Bladder microvascular endothelial cell (primary cell): ENCODE results near the gene RANBP3. TPM values are rescaled to one million over a fixed set of nuclear protein-coding genes. Genes with fewer than 3 reads are reported as not detected.

Experiments used
- total RNA-seq: library from RNA; depleted of rRNA; stranded (reverse); fragments of >200 nt; gene quantifications from 2 replicates; pipeline ENCODE4 v1.2.3, GENCODE V29; 2014

RANBP3 gene
- 25.1 and 41.5 TPM in 2 replicates for total RNA-seq

GRCh38 chr19:5977785-5978605 lies at the start of gene RANBP3:
Gene RANBP3 (minus strand): TSS chr19:5978140. CDS start chr19:5978082, 58 bp downstream.

GRCh38 chr19:5913739-5914357 lies 64.1 kb downstream of the RANBP3 start, which contains the start of gene CAPS:
Gene CAPS (plus strand): TSS chr19:5914254. CDS start chr19:5914407, 153 bp downstream.

DNA sequence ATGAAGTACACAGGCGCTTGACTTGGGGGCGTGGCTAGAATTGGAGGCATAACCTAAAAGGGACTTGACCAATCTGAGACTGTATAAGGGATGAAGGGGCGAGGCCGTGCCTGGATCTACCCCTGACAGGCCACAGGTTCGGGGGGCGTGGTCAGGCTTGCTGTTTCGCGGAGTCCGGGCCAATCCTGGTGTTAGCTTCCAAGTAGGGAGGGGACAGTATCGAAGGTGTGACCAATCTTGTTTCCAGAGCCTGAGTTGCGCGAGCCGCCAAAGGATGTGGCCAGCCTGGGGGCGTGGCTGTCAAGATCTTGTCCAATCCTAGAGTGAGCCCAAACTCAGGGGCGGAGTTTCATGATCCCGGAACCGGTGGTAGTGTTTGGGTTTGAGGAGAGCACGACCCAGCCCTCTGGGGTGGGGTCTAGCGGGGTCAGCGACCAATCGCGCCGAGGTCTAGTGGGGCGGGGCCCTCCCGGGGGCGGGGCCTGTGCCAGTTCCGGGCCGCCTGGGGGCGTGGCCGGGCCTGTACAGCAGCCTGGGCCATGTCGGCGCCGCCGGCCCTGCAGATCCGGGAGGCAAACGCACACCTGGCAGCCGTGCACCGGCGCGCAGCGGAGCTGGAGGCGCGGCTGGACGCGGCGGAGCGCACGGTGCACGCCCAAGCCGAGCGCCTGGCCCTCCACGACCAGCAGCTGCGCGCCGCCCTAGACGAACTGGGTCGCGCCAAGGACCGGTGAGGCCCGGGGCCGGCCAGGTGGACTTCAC lies 73.4 kb downstream of the RANBP3 start, which contains the start of gene VMAC:
Gene VMAC, plus strand, starts transcription at position 521 of the 762 bp plus-strand sequence. Its CDS starts 19 bp downstream, at position 540.

DNA sequence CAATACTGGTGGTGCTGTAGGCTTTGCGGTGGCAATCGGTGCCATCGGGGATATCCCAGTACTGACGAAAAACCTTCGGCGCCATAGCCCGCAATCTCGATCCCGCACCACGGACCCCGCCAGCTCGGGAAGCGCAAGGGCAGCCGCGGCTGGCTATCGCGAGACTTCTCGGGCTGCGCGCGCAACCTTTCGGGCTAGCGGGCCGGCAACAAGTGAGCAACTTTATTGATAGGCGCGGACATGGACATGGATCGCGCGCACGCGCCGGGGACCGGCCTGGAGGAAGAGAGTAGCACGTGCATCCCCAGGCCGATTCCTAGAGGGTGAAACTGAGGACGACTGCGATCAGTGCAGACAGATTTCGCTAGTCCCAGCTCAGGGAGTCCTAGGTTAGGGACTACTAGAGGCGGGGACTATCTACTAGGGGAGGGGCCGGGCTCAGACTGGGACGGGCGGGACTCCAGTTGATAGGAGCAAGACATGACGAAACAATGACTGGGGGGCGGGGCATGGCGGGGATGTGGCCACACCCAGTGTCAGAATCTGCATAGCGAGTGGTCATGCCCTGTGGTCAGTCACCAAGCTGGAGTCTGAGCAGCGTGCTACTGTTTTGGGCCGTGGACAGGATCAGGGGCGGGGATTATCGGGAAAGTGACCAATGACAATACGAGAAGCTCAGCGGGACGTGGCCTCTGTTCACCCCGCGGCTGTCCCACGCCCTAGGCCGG lies 74.2 kb downstream of the RANBP3 start, which contains the start of gene NDUFA11:
Gene NDUFA11, minus strand, starts transcription at position 167 of the 728 bp plus-strand sequence. Its CDS starts 82 bp downstream, at position 85.

Other genes with a start within 250 kb of the RANBP3 start
- gene PRR22, start 193.4 kb downstream of the RANBP3 start, total RNA-seq = 0.13 and 0.32 TPM in 2 replicates
- gene DUS3L, start 187.0 kb downstream of the RANBP3 start, total RNA-seq = 21.2 and 23.5 TPM in 2 replicates
- 0.25 and 0.32 TPM in 2 replicates for gene NRTN, start 173.1 kb downstream of the RANBP3 start, total RNA-seq
- gene FUT6, start 138.4 kb downstream of the RANBP3 start, total RNA-seq = not detected in 2 replicates
- gene FUT3, start 126.7 kb downstream of the RANBP3 start, total RNA-seq = not detected in 2 replicates
- not detected in 2 replicates for gene FUT5, start 107.6 kb downstream of the RANBP3 start, total RNA-seq
- 193 and 269 TPM in 2 replicates for gene NDUFA11, start 74.3 kb downstream of the RANBP3 start, total RNA-seq
- 3.7 and 5.8 TPM in 2 replicates for gene VMAC, start 73.3 kb downstream of the RANBP3 start, total RNA-seq
- gene CAPS, start 63.9 kb downstream of the RANBP3 start, total RNA-seq = 1.9 and 3.5 TPM in 2 replicates
- 1.3 and 6.5 TPM in 2 replicates for gene RFX2, start 132.4 kb upstream of the RANBP3 start, total RNA-seq
- gene ACSBG2, start 157.5 kb upstream of the RANBP3 start, total RNA-seq = not detected in 2 replicates